ENCODE data around the gene KIF5A.

The KIF5A gene

DNA sequence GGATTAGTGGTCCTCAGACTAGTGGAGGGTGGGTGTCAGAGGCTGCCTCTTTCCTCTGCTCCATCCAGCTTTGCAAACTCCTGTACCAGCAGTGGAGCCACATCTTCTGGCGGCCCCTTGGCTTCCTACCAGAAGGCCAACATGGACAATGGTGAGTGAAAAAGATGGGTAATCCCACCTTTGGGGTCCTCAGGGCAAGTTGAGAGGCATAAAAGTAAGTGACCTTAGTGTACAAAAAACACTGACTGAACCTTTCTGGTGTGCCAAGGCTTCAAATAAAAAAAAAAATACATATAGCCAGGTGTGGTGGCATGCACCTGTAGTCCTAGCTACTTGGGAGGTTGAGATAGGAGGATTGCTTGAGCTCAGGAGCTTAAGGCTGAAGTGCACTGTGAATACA is 32.0 kb downstream of the KIF5A start:
- DNase-seq, result no peak

DNA sequence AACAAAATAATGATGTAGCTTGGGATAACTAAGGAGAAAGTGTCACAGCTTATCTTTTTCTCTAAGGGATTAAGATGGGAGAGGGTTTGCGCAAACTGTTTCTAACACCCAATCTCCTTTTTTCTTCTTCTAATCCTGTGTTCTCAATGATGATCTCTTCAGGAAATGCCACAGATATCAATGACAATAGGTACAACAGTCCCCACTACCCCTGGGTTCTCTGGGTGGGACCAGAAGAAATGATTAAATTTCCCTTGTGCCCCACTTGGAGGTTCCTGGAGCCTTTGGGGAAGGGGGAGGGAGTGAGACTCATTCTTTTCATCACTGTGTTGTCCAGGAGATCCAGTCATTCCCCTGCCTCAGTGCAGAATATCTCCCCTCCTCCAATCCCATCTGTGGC is 32.6 kb downstream of the KIF5A start:
- DNase-seq, result no peak

DNA sequence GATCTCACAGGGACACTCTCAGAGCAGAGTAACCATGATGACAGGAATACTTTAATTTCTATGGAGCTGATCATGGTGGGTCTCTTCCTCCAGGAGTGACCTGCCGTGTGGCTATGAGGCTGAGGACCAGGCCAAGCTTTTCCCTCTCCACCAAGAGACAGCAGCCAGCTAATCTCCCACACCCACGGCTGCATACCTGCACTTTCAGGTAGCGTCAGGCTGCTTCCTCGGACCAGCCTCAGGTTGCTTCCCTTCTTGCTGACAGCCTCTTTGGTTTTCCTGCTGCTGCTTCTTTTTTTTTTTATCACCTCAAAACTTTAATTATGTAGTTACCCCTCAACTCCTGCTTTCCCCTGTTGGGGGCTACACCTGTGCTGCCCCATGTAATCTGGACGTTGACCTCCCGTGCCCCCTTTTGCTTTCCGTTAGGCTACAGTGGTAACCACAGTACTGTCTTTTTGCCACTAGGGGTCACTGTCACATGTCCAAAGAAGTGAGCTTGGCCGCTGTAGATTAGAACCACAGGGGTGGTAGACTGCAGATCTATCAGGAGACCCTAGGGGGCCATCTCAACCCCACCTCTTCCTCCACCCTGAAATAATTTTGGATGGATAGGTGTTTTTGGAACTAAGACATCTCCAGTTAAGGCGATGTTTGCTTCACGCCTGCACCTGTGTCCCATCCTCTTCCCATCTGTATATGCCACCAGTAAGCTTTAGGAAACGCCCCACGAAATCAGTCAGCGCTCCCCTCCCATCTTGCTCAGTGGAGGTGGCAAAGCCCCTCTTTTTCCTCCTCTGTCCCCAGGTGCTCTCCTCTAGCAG is 33.4 kb downstream of the KIF5A start:
- peak in 47 of 56 donors; percentile 4 to 79 (median 32) for DNase-seq

DNA sequence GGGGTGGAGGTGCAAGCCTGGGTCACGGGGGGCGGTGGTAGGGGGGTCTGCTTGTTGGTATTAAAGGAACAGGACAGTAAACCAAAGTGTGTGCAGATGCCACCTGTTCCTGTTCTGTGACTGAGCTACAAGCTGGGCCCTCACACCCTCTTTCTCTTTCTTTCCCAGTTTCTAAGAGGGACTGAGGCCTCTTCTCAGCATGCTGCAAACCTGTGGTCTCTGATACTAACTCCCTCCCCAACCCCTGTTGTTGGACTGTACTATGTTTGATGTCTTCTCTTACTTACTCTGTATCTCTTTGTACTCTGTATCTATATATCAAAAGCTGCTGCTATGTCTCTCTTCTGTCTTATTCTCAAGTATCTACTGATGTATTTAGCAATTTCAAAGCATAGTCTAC is 34.2 kb downstream of the KIF5A start:
- DNase-seq, result no peak

DNA sequence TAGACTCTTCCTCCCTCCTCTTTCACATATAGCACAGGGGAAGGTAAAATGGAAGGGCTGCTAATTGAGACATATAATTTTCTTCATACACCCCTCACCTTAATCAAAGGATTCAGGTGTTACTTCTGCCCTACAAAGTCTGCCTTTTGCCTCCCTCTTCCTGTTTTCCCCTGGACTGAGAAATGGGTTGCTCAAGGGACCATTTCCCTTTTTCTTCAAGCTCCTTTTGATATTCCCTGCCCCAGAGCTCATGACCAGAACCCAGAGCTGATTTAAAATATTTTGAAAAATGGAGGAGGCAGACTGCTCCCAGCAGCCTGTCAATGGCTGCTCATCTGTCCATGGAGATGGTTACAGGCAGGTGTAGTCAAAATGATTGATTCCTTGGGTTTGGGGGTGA is 34.8 kb downstream of the KIF5A start:
- no peak for DNase-seq

DNA sequence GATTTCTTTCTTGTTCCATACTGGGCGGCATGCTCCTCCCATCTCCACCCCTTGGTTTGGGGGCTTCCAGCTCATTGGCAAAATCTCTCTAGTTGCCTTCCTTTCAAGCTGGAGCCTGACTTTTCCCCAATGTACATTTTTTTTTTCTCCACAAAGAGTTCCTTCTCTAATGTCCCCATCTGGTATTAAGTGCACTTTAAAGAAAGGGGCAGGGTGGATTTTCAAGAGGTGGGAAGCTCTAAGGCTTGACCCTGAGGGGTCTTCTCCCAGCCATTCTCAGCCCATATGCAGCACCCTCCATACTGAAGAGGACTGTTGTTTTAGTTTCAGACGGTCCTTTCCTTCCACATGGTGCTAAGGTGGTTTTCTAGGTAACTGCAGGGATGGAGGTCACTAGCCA is 35.3 kb downstream of the KIF5A start:
- DNase-seq, result no peak

DNA sequence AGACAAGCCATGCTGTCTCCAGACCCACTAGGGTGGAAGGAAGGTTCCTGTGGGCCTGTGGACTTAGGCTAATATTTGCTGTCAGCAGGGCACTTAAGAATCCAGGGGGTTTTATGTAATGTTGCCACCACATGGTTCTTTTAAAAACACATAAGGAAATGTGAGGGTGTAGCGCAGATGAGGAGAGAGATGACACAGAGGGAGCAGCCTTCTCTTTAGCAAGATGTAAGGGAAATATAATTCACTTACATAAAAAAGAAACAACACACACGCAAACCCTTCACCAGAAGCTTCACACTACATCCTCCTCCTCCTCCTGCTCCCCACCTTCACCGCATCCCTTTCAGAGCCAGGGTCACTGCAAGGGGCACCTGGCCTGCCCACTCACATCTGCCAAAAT is 36.3 kb downstream of the KIF5A start:
- peak in 10 of 56 donors; percentile 5 to 67 (median 19) for DNase-seq

DNA sequence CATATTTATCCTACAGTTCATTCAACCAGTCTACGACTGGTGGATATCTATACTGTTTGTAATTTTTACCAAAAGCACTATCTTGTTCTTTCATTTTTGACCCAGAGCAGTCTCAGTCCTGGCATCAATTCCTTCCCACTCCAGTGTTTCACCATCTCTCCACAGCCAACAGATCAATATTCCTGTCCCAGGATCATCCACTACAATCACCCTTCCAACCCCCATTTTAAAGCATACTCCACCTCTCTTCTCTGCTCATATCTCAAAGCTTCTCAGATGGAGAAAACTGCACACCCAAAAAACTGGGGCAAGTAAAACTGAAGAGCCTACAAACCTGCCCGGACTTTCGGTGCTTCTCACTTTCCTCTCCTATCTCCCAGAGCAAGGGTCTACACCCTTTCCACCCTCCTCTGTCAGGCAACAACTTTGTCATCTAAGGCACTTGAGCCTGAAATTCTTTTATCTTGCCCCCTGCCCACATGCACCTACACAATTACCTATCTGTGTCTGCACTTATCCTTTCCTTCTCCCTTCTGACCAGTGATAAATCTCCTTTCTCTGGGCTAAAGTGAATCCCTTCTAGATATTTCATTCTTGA is 37.1 kb downstream of the KIF5A start:
- no peak for DNase-seq

DNA sequence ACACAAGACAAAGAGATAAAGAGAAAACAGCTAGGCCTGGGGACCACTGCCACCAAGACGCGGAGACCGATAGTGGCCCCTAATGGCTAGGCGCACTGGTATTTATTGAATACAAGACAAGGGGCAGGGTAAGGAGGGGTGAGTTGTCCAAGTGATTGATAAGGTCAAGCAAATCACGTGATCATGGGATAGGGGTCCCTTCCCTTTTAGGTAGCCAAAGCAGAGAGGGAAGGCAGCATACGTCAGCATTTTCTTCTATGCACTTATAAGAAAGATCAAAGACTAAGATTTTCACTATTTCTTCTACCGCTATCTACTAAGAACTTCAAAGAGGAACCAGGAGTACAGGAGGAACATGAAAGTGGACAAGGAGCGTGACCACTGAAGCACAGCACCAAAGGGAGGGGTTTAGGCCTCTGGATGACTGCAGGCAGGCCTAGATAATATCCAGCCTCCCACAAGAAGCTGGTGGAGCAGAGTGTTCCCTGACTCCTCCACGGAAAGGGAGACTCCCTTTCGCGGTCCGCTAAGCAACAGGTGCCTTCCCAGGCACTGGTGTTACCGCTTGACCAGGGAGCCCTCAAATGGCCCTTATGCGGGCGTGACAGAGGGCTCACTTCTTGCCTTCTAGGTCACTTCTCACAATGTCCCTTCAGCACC is 39.2 kb downstream of the KIF5A start:
- peak in 1 of 56 donors; percentile 11 for DNase-seq

DNA sequence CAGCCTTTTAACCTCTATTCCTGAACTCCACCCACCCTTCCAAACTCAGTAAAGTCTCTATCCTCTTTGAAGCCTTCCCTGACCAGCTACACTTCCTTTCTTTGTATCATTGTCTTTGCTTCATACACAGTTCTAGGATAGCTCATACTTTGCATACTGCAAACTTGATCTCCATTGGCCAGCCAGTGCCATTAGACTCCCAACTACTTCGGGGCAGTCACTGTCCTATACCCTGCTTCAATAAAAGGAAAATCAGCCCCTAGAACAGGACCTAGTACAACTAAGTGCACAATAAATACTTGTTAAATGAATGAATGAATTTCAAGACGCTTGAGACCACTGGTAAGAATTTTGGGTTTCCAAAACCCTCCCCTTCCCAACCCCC is 40.6 kb downstream of the KIF5A start:
- DNase-seq, result no peak

DNA sequence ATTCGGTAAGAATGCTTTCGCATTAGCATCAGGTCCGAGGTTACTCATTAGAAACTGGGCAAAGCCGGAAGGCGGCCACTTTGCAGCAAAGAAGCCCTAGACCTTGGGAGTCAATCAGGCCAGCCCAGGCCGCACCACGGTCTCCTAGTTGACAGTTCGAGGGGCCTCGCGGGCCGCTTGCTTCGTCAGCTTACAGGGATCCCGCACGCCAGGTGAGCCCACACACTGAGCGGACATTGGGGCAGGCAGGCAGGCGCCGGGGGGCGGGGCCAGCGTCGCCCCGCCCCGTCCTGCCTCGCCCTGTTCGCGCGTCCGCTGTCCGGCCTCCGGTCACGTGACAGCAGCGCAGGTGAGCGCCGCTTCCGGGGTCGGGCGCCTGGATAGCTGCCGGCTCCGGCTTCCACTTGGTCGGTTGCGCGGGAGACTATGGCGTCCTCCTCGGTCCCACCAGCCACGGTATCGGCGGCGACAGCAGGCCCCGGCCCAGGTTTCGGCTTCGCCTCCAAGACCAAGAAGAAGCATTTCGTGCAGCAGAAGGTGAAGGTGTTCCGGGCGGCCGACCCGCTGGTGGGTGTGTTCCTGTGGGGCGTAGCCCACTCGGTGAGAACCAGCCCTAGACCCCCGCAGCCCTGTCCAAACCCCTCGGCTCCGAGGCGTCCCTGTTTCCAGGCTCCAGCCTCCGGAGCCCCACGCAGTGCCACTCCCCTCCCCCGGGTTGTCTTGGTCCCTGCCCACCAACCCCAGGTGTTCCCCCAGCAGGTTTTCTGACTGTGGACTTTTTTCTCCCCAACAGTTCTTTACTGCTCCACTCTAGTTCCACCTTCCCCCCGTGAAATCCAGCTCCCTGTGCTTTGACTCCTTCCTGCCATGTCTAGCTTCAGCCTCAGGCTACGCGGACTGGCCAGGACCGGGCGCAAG is 41.3 kb downstream of the KIF5A start, which contains the start of gene PIP4K2C:
Gene PIP4K2C, plus strand, starts transcription at position 329 of the 918 bp plus-strand sequence. Its CDS starts 98 bp downstream, at position 427.
- DNase-seq, result peak in 55 of 56 donors; percentile 22 to 85 (median 63)

DNA sequence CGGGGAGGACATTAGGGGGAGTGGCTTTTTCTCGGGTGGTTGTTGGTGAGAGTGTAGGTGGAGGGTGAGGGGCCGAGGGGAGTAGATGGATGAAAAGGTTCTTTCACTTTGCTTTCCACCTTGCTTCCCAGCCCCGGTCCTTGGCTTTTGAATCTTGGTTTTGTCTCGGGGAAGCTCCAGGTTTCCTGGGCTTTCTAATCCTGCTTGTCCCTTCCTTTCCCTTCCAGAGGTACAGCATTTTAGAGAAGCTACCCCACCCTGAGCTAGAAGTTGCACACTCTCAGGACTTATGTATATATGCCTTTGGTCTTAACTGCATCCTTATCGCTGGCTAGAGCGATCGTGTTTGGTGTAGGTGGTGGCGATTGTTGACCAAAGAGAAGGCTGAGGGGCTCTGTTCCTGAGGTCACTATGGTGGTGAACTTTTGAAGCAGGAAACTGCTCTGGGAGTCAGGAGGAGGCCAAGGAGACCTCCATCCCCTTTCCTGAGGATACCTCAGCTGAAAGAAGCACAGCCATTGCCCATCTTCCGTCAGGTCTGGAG is 42.0 kb downstream of the KIF5A start:
- DNase-seq, result peak in 1 of 56 donors; percentile 8

DNA sequence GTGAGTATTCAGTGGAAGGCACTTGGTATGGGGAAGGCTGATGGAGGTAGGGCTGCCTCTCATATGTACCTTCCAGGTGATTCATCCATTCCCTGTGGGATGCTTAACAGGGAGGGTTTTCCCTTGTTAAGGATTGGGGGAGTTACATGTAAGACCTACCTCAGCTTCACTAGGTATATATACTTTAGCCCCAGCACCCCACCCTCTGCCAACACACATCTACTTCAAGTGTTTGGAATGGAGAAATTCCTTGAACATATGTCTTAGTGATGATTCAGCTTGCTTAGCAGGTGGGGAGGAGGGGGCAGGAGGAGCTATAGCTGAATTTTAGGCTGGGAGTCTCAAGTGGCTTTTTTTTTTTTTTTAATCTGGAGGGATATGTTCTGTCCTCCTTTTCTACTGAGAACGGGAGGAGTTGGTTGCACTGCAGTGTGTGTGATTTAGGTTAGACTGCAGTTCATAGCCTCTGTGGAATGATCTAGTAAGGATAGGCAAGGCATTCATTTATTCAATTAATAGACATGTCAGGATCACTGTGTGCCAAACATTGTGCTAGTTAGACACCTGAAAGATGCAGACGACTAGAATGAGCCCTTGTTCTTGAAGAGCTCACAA is 42.8 kb downstream of the KIF5A start:
- DNase-seq, result peak in 4 of 56 donors; percentile 9 to 36 (median 18)

DNA sequence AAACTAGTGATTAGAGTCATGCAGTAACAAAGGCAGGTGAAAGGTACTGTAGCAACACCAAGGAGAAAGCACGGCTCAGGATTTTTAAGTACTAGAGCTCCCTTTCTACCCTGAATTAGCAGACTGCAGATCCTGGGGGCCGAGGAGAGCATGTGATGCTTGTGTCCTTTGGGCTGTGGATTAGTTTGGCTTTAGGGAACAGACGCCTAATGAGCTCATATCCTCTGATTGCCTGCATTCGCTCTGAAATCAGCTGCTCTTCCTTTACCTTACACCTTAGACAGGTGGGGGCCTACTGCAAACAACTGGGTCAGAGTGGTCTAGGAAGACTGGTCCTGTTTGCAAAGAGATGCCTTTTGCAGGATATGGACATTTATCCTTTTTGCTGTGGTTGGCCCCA is 43.3 kb downstream of the KIF5A start:
- DNase-seq, result peak in 1 of 56 donors; percentile 24

DNA sequence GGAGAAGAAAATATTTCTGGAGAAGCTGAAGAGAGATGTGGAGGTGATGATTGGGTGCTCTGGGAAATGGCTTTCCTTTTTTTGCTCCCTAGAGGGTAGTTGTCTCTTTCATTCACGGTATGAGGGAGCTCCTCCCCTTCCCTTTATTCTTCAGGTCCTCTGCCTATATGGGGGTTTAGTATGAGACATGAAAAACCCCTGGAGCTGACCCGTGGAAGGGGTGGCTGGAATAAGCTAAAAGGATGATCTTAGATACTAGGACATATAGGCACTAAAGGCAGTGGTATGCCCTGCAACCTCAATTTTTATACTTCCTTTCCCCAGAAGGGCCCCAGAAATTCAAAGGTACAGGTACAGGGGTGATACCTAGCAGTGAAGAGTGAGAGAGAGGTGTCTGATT is 50.6 kb downstream of the KIF5A start:
- no peak for DNase-seq

DNA sequence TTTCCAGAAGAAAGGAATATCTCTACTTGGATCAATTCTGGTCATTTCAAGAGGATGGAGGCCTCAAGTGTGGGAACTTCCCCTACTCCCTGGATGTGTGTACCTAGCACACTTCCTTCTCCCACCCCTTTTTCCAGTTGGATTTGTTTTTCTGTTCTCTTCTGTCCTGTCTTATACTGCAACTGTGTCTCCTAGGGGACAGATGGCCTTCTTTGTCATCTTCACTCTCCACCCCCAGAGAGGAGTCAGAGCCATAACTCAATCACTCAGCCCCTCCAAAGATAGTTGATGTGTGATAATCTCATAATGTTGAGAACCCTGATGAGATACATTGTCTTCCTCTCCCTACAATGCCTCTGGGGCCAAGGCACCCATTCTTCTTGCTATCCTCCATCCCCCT is 52.7 kb downstream of the KIF5A start:
- DNase-seq, result no peak

DNA sequence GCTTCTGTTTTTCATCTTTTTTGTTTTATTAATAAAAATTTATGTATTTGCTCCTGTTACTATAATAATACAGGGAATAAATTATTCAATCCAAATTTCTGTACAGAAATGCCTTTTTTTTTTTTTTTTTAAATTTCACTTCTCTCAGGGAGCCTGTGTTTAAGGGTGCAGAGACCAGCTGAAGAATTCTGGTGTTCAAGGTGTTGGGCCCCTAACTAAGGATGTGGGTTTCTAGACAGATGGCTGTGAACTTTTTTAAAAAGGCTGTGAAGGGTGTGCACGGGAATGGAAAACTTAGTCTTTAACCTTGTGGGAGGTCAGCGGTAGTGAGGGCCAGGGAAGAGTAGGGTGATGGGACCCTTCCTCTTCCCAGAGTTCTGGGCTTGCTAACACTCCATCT is 53.5 kb downstream of the KIF5A start:
- DNase-seq, result no peak

DNA sequence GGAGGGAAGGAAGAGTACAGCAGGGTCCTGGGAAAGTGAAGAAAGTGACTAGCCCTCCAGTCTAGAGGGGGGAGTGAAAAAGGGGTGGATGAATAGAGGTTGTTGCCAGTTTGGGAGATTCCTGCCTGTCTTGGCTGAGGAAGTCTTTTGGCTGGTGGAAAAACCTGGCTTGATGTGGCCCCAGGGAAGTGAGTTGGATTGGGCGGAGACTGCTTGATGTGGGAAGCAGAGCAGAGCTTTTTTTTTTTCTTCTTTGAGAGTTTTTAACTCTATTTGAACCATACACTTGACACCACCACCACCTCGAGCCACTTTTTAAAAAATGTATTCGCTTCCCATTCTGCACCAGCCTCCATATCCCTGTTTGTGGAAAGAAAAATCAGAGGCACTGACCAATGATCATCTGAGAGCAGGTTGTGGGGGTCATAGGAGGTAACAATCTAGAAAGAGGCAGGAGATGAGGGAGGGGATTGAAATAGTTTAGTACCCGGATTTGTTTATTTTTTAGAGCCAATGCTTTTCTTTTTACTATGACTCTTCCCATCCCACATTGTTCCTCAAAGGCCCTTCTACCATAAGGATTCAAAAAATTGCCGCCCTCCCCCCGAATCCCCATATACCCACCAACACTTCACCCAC is 54.1 kb downstream of the KIF5A start:
- peak in 32 of 56 donors; percentile 8 to 72 (median 30) for DNase-seq

DNA sequence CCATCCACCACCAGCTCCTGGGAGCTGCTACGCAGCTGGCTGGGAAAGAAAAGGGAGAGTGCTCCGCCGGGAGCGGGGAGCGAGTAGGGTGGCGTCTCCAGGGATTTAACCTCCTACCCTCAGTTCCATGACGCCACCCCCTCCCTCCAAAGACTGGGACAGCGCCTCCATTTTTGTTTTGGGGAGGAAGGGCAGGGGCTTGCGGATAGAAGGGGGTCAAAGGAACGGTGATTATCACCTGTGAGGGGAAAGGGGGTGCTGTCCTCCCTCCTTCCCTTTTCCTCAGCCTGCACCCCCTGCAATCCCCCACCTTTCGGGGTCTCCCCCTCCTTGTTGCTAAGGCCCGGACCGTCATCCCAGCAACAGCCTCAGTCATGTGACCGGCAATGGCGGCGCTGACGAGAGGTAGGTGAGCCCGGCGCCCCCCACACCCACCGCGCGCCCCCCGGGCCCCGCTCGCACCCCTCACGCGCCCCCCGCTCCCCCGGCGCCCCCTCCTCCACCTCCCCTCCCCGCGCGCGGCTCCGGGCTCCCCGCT is 54.7 kb downstream of the KIF5A start, which contains the start of gene DTX3:
Gene DTX3, plus strand, starts transcription at position 371 of the 538 bp plus-strand sequence. CDS start 1,694 bp downstream, outside the sequence.
- peak in 51 of 56 donors; percentile 15 to 78 (median 54) for DNase-seq
